Bronchial epithelial cell (primary cell): Measurements from ENCODE around the gene NMU. TPM values are rescaled to one million over a fixed set of nuclear protein-coding genes. Genes with fewer than 3 reads are reported as not detected.
"Not testable (repeated sequence)": the region's sequence is repeated elsewhere in the genome, so short reads cannot be mapped to it uniquely, and the experiment has no call there.

Source experiments
- DNase-seq: peaks from one replicate; pipeline ENCODE4 v3.0.0-alpha.2; 2010; ENCODE audit warnings: low read depth
- FAIRE-seq: peaks from 2 replicates; lab custom pipeline; 2011; peaks lifted over from hg19 to GRCh38; lab: Jason Lieb, UNC
- H3K27me3 ChIP-seq: 2 replicates; pipeline ENCODE4 v1.5.1; 2011; ENCODE audit warnings: low read length; ENCODE audit not compliant: control insufficient read depth, insufficient read depth
- H3K36me3 ChIP-seq: 2 replicates; pipeline ENCODE4 v1.5.1; 2011; ENCODE audit warnings: low read length; ENCODE audit not compliant: control insufficient read depth, insufficient read depth
- H3K4me3 ChIP-seq: 2 replicates; pipeline ENCODE4 v1.5.1; 2011; ENCODE audit warnings: mild to moderate bottlenecking, low read depth, low read length, control low read depth
- total RNA-seq: library from RNA; depleted of rRNA; stranded (reverse); fragments of >200 nt; gene quantifications from 2 replicates; pipeline ENCODE4 v1.2.1, GENCODE V29; 2014
- TF ChIP-seq, protein P1 (sequence below): IDR thresholded peaks from 2 replicates; pipeline ENCODE4 v1.5.1; 2011; ENCODE audit warnings: mild to moderate bottlenecking, moderate library complexity, low read length, control low read depth, inconsistent platforms; ENCODE audit not compliant: insufficient read depth, severe bottlenecking

NMU gene
- total RNA-seq, 1 donor from 2014 or later = 4.2 TPM

- TF ChIP-seq, protein P1, sequence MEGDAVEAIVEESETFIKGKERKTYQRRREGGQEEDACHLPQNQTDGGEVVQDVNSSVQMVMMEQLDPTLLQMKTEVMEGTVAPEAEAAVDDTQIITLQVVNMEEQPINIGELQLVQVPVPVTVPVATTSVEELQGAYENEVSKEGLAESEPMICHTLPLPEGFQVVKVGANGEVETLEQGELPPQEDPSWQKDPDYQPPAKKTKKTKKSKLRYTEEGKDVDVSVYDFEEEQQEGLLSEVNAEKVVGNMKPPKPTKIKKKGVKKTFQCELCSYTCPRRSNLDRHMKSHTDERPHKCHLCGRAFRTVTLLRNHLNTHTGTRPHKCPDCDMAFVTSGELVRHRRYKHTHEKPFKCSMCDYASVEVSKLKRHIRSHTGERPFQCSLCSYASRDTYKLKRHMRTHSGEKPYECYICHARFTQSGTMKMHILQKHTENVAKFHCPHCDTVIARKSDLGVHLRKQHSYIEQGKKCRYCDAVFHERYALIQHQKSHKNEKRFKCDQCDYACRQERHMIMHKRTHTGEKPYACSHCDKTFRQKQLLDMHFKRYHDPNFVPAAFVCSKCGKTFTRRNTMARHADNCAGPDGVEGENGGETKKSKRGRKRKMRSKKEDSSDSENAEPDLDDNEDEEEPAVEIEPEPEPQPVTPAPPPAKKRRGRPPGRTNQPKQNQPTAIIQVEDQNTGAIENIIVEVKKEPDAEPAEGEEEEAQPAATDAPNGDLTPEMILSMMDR = no peak
- Histone ChIP-seq H3K36me3 (no peaks in the 10 kb centered on the region), H3K4me3 (no peak within 1 kb of the TSS), H3K27me3 (no peaks in the 10 kb centered on the region)
- DNase-seq (no peak), FAIRE-seq (no peak)
Observed at GRCh38 chr4:55592014-55592413, 44.1 kb downstream of the NMU start, which contains the start of gene PDCL2. TSS of gene PDCL2 (minus strand) at chr4:55592245. CDS start at chr4:55592109, 136 bp downstream.

GRCh38 chr4:55588160-55588559 is 47.9 kb downstream of the NMU start:
- FAIRE-seq (peak; percentile 92), DNase-seq (no peak)
- Histone ChIP-seq H3K36me3 (no peaks in the 10 kb centered on the region), H3K4me3 (no peak overlapping the region), H3K27me3 (no peaks in the 10 kb centered on the region)
- TF ChIP-seq, protein P1 = no peak

DNA sequence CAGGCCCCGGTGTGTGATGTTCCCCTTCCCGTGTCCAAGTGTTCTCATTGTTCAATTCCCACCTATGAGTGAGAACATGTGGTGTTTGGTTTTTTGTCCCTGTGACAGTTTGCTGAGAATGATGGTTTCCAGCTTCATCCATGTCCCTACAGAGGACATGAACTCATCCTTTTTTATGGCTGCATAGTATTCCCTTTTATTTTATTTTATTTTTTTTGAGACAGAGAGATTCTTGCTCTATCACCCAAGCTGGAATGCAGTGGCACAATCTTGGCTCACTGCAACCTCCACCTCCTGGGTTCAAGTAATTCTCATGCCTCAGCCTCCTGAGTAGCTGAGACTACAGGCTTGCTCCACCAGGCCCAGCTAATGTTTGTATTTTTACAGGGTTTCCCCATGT is 53.3 kb downstream of the NMU start:
- not testable (repeated sequence) for H3K4me3 ChIP-seq, DNase-seq, H3K27me3 ChIP-seq, H3K36me3 ChIP-seq, FAIRE-seq

DNA sequence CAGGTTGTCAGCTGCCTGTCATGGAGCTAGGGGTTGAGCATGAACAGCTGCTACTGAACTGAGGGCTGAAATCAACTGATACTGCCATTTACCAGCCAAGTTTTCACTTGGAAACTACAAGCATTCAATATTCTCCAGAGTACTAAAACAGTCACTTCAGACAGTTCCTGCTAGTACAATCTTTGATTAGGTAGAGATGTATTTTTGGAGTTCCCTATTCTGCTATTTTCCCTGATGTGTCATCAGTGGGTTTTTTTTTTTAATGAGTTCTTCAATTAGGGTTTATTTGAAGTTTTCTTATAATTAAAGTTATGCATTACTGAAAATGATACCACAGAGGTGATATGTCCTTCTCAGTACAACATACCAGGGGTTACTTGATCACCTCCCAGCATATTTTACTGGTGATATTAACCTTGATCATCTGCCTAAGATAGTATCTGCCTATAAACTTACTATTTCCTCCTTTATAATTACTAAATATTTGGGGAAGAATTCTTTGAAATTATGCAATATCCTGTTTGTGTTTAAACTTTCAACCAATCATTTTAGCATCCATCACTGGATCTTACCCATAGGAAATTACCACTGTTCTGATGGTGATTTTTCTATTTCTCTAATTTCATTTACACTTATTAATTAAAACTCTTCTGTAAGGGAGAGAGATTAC is 57.6 kb downstream of the NMU start:
- Histone ChIP-seq H3K36me3 (no peaks in the 10 kb centered on the region), H3K27me3 (no peaks in the 10 kb centered on the region), H3K4me3 (no peak overlapping the region)
- no peak for DNase-seq
- TF ChIP-seq, protein P1 = no peak
- FAIRE-seq = no peak

- no peak overlapping the region for H3K4me3 ChIP-seq
- FAIRE-seq (no peak), DNase-seq (no peak)
- TF ChIP-seq, protein P1 = no peak
- H3K36me3 ChIP-seq = no peaks in the 10 kb centered on the region
- H3K27me3 ChIP-seq = no peaks in the 10 kb centered on the region
Observed at GRCh38 chr4:55575513-55575912, 60.6 kb downstream of the NMU start.

- no peaks in the 10 kb centered on the region for H3K36me3 ChIP-seq
- TF ChIP-seq, protein P1 = no peak
- no peaks in the 10 kb centered on the region for H3K27me3 ChIP-seq
- H3K4me3 ChIP-seq = no peak overlapping the region
- FAIRE-seq (no peak), DNase-seq (peak; percentile 49)
Observed at GRCh38 chr4:55574252-55574651, 61.8 kb downstream of the NMU start.
